CD4-positive, alpha-beta memory T cell (primary cell): ENCODE data around the gene EHMT2. TPM values are rescaled to one million over a fixed set of nuclear protein-coding genes. Genes with fewer than 3 reads are reported as not detected.
"Not testable (repeated sequence)": the region's sequence is repeated elsewhere in the genome, so short reads cannot be mapped to it uniquely, and the experiment has no call there.

ENCODE experiments used
- CTCF ChIA-PET: fragments of 350-600 bp; sonication (Branson Sonifier 250); formaldehyde crosslinking; loops from one replicate; lab custom pipeline; 2021; ENCODE audit warnings: inconsistent platforms; ENCODE audit not compliant: partially characterized antibody; lab: Charles Lee
- POLR2A ChIA-PET: fragments of 350-600 bp; sonication (Branson Sonifier 250); formaldehyde crosslinking; loops from one replicate; lab custom pipeline; 2021; ENCODE audit not compliant: partially characterized antibody; lab: Charles Lee
- DNase-seq, 5 donors: peaks; one replicate each; pipeline versions ENCODE4 v3.0.0 to v3.0.0-alpha.2; 2020 to 2022; ENCODE audit warnings: mixed read lengths in 1 of 5
- H3K27ac ChIP-seq: one replicate; pipeline ENCODE4 v1.7.0; 2013; ENCODE audit warnings: low read depth, low read length
- H3K27me3 ChIP-seq: 2 replicates; pipeline ENCODE4 v1.7.0; 2013; ENCODE audit warnings: mild to moderate bottlenecking, low read length, moderate library complexity; ENCODE audit not compliant: insufficient read depth
- H3K36me3 ChIP-seq: 2 replicates; pipeline ENCODE4 v1.7.0; 2013; ENCODE audit warnings: mild to moderate bottlenecking, low read length, moderate library complexity; ENCODE audit not compliant: insufficient read depth
- H3K4me1 ChIP-seq: 2 replicates; pipeline ENCODE4 v1.7.0; 2013; ENCODE audit warnings: mild to moderate bottlenecking, low read length, moderate library complexity; ENCODE audit not compliant: insufficient read depth
- H3K4me3 ChIP-seq, 2 donors: one replicate each; pipeline ENCODE4 v1.7.0; 2013; ENCODE audit warnings: low read length in 2 of 2, mild to moderate bottlenecking in 1 of 2
- H3K9me3 ChIP-seq, 2 donors: one replicate each; pipeline ENCODE4 v1.7.0; 2013; ENCODE audit warnings: low read length in 2 of 2, control low read depth in 1 of 2; ENCODE audit not compliant: control insufficient read depth in 1 of 2
- H3K27ac Mint-ChIP-seq, 7 donors: one replicate each; pipeline ENCODE4 v1.8.0; 2020 to 2021; ENCODE audit warnings: mixed read lengths in 7 of 7, mild to moderate bottlenecking in 6 of 7, inconsistent platforms in 3 of 7, moderate library complexity in 3 of 7
- H3K27me3 Mint-ChIP-seq, 2 donors: one replicate each; pipeline ENCODE4 v1.8.0; 2020 to 2021; ENCODE audit warnings: mixed read lengths in 2 of 2
- H3K36me3 Mint-ChIP-seq, 2 donors: one replicate each; pipeline ENCODE4 v1.8.0; 2020 to 2021; ENCODE audit warnings: mixed read lengths in 2 of 2, inconsistent platforms in 1 of 2, mild to moderate bottlenecking in 1 of 2
- H3K4me1 Mint-ChIP-seq, 4 donors: one replicate each; pipeline ENCODE4 v1.8.0; 2020 to 2021; ENCODE audit warnings: mixed read lengths in 4 of 4, mild to moderate bottlenecking in 1 of 4
- H3K4me3 Mint-ChIP-seq, 8 donors: one replicate each; pipeline ENCODE4 v1.8.0; 2020 to 2021; ENCODE audit warnings: mixed read lengths in 8 of 8, mild to moderate bottlenecking in 7 of 8, moderate library complexity in 6 of 8, inconsistent platforms in 3 of 8
- H3K9me3 Mint-ChIP-seq, 8 donors: one replicate each; pipeline ENCODE4 v1.8.0; 2020 to 2021; ENCODE audit warnings: mixed read lengths in 8 of 8, mild to moderate bottlenecking in 5 of 8, inconsistent platforms in 3 of 8, moderate library complexity in 1 of 8
- intact Hi-C: fragments of 100-400 bp; cut with micrococcal nuclease; formaldehyde crosslinking; loops from one replicate; pipeline ENCODE4 v1.15.1; 2023
- polyA plus RNA-seq, 2 donors: library from polyadenylated mRNA; unstranded; fragments of 300-500 nt; fragmentation: Illumina TruSeq; gene quantifications; one replicate each; pipeline ENCODE4 v1.2.3, GENCODE V29; 2021
- total RNA-seq, 2 experiments: library from RNA; stranded (reverse); gene quantifications; one replicate each; pipeline ENCODE4 v1.2.3, GENCODE V29; 2021

EHMT2 gene
- total and polyA plus RNA-seq, 4 experiments from 2014 or later = 24.1 to 82.1 (median 63.5) TPM

- Histone ChIP-seq H3K4me3 (no peak overlapping the region), H3K27ac (no peak overlapping the region), H3K4me1 (no peaks in the 10 kb centered on the region), H3K36me3 (no peaks in the 10 kb centered on the region), H3K9me3 (no peaks in the 10 kb centered on the region), H3K27me3 (no peaks in the 10 kb centered on the region)
- ChIA-PET POLR2A (no interaction called here), CTCF (no interaction called here)
- H3K36me3 Mint-ChIP-seq = no peaks in the 10 kb centered on the region
- no peaks in the 10 kb centered on the region for H3K27me3 Mint-ChIP-seq
- no peaks in the 10 kb centered on the region for H3K9me3 Mint-ChIP-seq
- intact Hi-C loops = no loop called here
- H3K4me1 Mint-ChIP-seq = no peaks in the 10 kb centered on the region
- no peak overlapping the region for H3K4me3 Mint-ChIP-seq
- H3K27ac Mint-ChIP-seq = peak overlapping the region in 2 of 7 donors; percentile 42 to 61
- DNase-seq = no peak
These were observed 46.6 kb downstream of the EHMT2 start for GRCh38 chr6:31850765-31851484.

GRCh38 chr6:31847276-31847978 lies 50.1 kb downstream of the EHMT2 start:
- Mint-ChIP-seq H3K36me3 (no peaks in the 10 kb centered on the region), H3K27ac (peak overlapping the region in 1 of 7 donors; percentile 66), H3K27me3 (no peaks in the 10 kb centered on the region), H3K4me3 (no peak overlapping the region), H3K4me1 (peaks cover 0 to 3% (median 0%) of the 10 kb centered on the region in 4 donors), H3K9me3 (no peaks in the 10 kb centered on the region)
- Histone ChIP-seq H3K27me3 (no peaks in the 10 kb centered on the region), H3K4me1 (no peaks in the 10 kb centered on the region), H3K27ac (no peak overlapping the region), H3K4me3 (no peak overlapping the region), H3K9me3 (no peaks in the 10 kb centered on the region), H3K36me3 (no peaks in the 10 kb centered on the region)
- ChIA-PET CTCF (no interaction called here), POLR2A (interaction anchor here (0.7 to 1.4 kb wide), 3 partner anchors 10 to 12 kb away, joined by 3 to 5 read pairs (median 3); no protein-coding TSS in a partner anchor)
- intact Hi-C loops = no loop called here
- DNase-seq = no peak

DNA sequence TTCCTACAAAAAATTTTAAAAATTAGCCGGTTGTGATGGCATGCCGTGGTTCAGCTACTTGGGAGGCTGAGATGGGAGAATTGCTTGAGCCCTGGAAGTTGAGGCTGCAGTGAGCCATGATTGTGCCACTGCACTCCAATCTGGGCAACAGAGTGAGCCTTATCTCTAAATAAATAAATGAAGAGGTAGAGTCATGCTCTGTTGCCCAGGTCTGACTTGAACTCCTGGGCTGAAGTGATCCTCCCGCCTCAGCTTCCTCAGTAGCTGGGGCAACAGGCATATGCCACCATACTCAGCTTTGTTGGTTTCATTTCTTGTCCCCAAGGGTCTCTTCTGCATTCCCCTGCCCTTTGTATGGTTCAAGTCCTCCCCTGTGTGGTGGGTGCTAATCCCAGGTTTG lies 53.0 kb downstream of the EHMT2 start:
- Mint-ChIP-seq H3K4me1 (peaks cover 0 to 6% (median 3%) of the 10 kb centered on the region in 4 donors), H3K9me3 (no peaks in the 10 kb centered on the region), H3K27me3 (no peaks in the 10 kb centered on the region), H3K36me3 (peaks cover 13 to 20% of the 10 kb centered on the region in 2 donors), H3K4me3 (no peak overlapping the region), H3K27ac (no peak overlapping the region)
- H3K27ac ChIP-seq = no peak overlapping the region
- H3K9me3 ChIP-seq = no peaks in the 10 kb centered on the region
- H3K27me3 ChIP-seq = no peaks in the 10 kb centered on the region
- ChIA-PET POLR2A (interaction anchor here (0.8 to 1.0 kb wide), 2 partner anchors 9 to 10 kb away, joined by 4 read pairs; no protein-coding TSS in a partner anchor), CTCF (interaction anchor here (1.2 kb wide), 1 partner anchor 163 kb away, joined by 3 read pairs; the partner anchor contains the start of gene LY6G5C)
- peaks cover 14% of the 10 kb centered on the region for H3K36me3 ChIP-seq
- no peak overlapping the region for H3K4me3 ChIP-seq
- DNase-seq = no peak
- H3K4me1 ChIP-seq = no peaks in the 10 kb centered on the region
- intact Hi-C loops = no loop called here

GRCh38 chr6:31842053-31842452 lies 55.4 kb downstream of the EHMT2 start:
- Mint-ChIP-seq H3K27me3 (no peaks in the 10 kb centered on the region), H3K36me3 (peaks cover 27 to 41% of the 10 kb centered on the region in 2 donors), H3K27ac (peak overlapping the region in 1 of 7 donors; percentile 27), H3K4me3 (no peak overlapping the region), H3K9me3 (no peaks in the 10 kb centered on the region), H3K4me1 (peaks cover 13 to 28% (median 20%) of the 10 kb centered on the region in 4 donors)
- H3K36me3 ChIP-seq = peaks cover 38% of the 10 kb centered on the region
- intact Hi-C loops = no loop called here
- no peak overlapping the region for H3K4me3 ChIP-seq
- ChIA-PET POLR2A (no interaction called here), CTCF (no interaction called here)
- DNase-seq = no peak
- no peaks in the 10 kb centered on the region for H3K9me3 ChIP-seq
- peaks cover 24% of the 10 kb centered on the region for H3K4me1 ChIP-seq
- no peak overlapping the region for H3K27ac ChIP-seq
- no peaks in the 10 kb centered on the region for H3K27me3 ChIP-seq

DNA sequence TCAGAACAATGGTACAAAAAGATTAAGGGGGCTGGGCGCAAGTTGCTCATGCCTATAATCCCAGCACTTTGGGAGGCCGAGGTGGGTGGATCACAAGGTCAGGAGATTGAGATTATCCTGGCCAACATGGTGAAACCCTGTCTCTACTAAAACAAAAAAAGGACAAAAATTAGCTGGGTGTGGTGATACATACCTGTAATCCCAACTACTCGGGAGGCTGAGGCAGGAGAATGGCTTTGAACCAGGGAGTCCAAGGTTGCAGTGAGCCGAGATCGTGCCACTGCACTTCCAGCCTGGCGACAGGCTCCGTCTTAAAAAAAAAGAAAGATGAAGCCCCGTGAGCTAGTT lies 57.7 kb downstream of the EHMT2 start:
- intact Hi-C loops = loop anchor here (10.0 kb wide), 1 partner anchor 135 kb away; the partner anchor contains the start of gene DXO

GRCh38 chr6:31838968-31839367 lies 58.5 kb downstream of the EHMT2 start:
- POLR2A ChIA-PET = interaction anchor here (0.9 to 4.8 kb wide), 5 partner anchors 20 to 258 kb away, joined by 3 to 43 read pairs (median 4); partner anchors contain the start of genes BAG6, C6orf47 and NEU1
- intact Hi-C loops = loop anchor here (10.0 kb wide), 1 partner anchor 136 kb away; the partner anchor contains the start of gene DXO
- H3K4me3 Mint-ChIP-seq = peak overlapping the region in 3 of 8 donors; percentile 38 to 65 (median 40)
- H3K27me3 Mint-ChIP-seq = no peaks in the 10 kb centered on the region
- H3K9me3 ChIP-seq = no peaks in the 10 kb centered on the region
- peak overlapping the region in 6 of 7 donors; percentile 1 to 99 (median 62) for H3K27ac Mint-ChIP-seq
- peaks cover 41% of the 10 kb centered on the region for H3K36me3 ChIP-seq
- CTCF ChIA-PET = interaction anchor here (0.6 to 1.4 kb wide), 7 partner anchors 9 to 113 kb away, joined by 3 to 5 read pairs (median 4); partner anchors contain the start of gene DDAH2
- no peaks in the 10 kb centered on the region for H3K9me3 Mint-ChIP-seq
- H3K27me3 ChIP-seq = no peaks in the 10 kb centered on the region
- peaks cover 37% of the 10 kb centered on the region for H3K4me1 ChIP-seq
- no peak overlapping the region for H3K27ac ChIP-seq
- H3K4me1 Mint-ChIP-seq = peaks cover 25 to 54% (median 37%) of the 10 kb centered on the region in 4 donors
- DNase-seq = no peak
- no peak overlapping the region for H3K4me3 ChIP-seq
- peaks cover 33 to 66% of the 10 kb centered on the region in 2 donors for H3K36me3 Mint-ChIP-seq

More for the DNA sequence above, 57.7 kb downstream of the EHMT2 start:
- Mint-ChIP-seq H3K27ac (peak overlapping the region in 1 of 7 donors; percentile 99), H3K36me3 (peaks cover 33 to 60% of the 10 kb centered on the region in 2 donors), H3K4me1 (peaks cover 24 to 46% (median 33%) of the 10 kb centered on the region in 4 donors)
- H3K27me3 ChIP-seq, H3K27ac ChIP-seq, H3K9me3 Mint-ChIP-seq, H3K4me3 Mint-ChIP-seq, H3K4me3 ChIP-seq, H3K9me3 ChIP-seq, DNase-seq, H3K27me3 Mint-ChIP-seq: not testable (repeated sequence)
- Histone ChIP-seq H3K36me3 (peaks cover 41% of the 10 kb centered on the region), H3K4me1 (peaks cover 37% of the 10 kb centered on the region)
- ChIA-PET CTCF (interaction anchor here (1.3 to 1.4 kb wide), 2 partner anchors 10 to 17 kb away, joined by 4 read pairs; no protein-coding TSS in a partner anchor), POLR2A (interaction anchor here (0.6 to 1.3 kb wide), 4 partner anchors 10 to 179 kb away, joined by 3 to 9 read pairs (median 4); partner anchors contain the start of genes C6orf47 and NEU1)
